Measurements from ENCODE around the gene SORBS2.
A peak's percentile ranks its signal among the peaks of the same experiment; 100 is the strongest.

SORBS2 gene

GRCh38 chr4:185773419-185773818 lies 38.6 kb downstream of the SORBS2 start:
- Histone ChIP-seq H3K9me3 (ENCODE audit: control insufficient read depth in 2 of 2, low read length in 2 of 2) (no peaks in the 10 kb centered on the region), H3K9ac (ENCODE audit: low read length in 2 of 2) (no peak overlapping the region), H3K27ac (ENCODE audit: low read length) (no peak overlapping the region), H3K36me3 (ENCODE audit: control insufficient read depth in 2 of 2, insufficient read depth in 2 of 2, low read length in 2 of 2) (no peaks in the 10 kb centered on the region), H3K4me1 (ENCODE audit: control insufficient read depth, insufficient read depth, low read length) (peaks cover 6% of the 10 kb centered on the region), H3K4me3 (ENCODE audit: low read length in 2 of 2) (peak overlapping the region in 1 of 2 donors; percentile 31), H3K27me3 (ENCODE audit: control insufficient read depth in 1 of 2, insufficient read depth in 2 of 2, low read length in 2 of 2) (no peaks in the 10 kb centered on the region)

GRCh38 chr4:185772391-185773093 lies 39.5 kb downstream of the SORBS2 start:
- Histone ChIP-seq H3K4me1 (ENCODE audit: control insufficient read depth, insufficient read depth, low read length) (peaks cover 6% of the 10 kb centered on the region), H3K36me3 (ENCODE audit: control insufficient read depth in 2 of 2, insufficient read depth in 2 of 2, low read length in 2 of 2) (no peaks in the 10 kb centered on the region), H3K9ac (ENCODE audit: low read length in 2 of 2) (no peak overlapping the region), H3K27me3 (ENCODE audit: control insufficient read depth in 1 of 2, insufficient read depth in 2 of 2, low read length in 2 of 2) (no peaks in the 10 kb centered on the region), H3K27ac (ENCODE audit: low read length) (no peak overlapping the region), H3K9me3 (ENCODE audit: control insufficient read depth in 2 of 2, low read length in 2 of 2) (no peaks in the 10 kb centered on the region), H3K4me3 (ENCODE audit: low read length in 2 of 2) (peak overlapping the region in 1 of 2 donors; percentile 7)

- no peak overlapping the region for H3K27ac ChIP-seq (ENCODE audit: low read length)
- H3K9ac ChIP-seq (ENCODE audit: low read length in 2 of 2) = no peak overlapping the region
- peaks cover 6% of the 10 kb centered on the region for H3K4me1 ChIP-seq (ENCODE audit: control insufficient read depth, insufficient read depth, low read length)
These were observed 40.1 kb downstream of the SORBS2 start for GRCh38 chr4:185771711-185772390.

GRCh38 chr4:185767528-185767927 lies 44.5 kb downstream of the SORBS2 start:
- H3K36me3 ChIP-seq (ENCODE audit: control insufficient read depth in 2 of 2, insufficient read depth in 2 of 2, low read length in 2 of 2) = no peaks in the 10 kb centered on the region
- no peaks in the 10 kb centered on the region for H3K27me3 ChIP-seq (ENCODE audit: control insufficient read depth in 1 of 2, insufficient read depth in 2 of 2, low read length in 2 of 2)
- no peak overlapping the region for H3K4me3 ChIP-seq (ENCODE audit: low read length in 2 of 2)
- no peaks in the 10 kb centered on the region for H3K4me1 ChIP-seq (ENCODE audit: control insufficient read depth, insufficient read depth, low read length)
- no peak overlapping the region for H3K27ac ChIP-seq (ENCODE audit: low read length)
- H3K9ac ChIP-seq (ENCODE audit: low read length in 2 of 2) = no peak overlapping the region
- no peaks in the 10 kb centered on the region for H3K9me3 ChIP-seq (ENCODE audit: control insufficient read depth in 2 of 2, low read length in 2 of 2)

More at GRCh38 chr4:185771711-185772390, 40.1 kb downstream of the SORBS2 start:
- Histone ChIP-seq H3K27me3 (ENCODE audit: control insufficient read depth in 1 of 2, insufficient read depth in 2 of 2, low read length in 2 of 2) (no peaks in the 10 kb centered on the region), H3K9me3 (ENCODE audit: control insufficient read depth in 2 of 2, low read length in 2 of 2) (no peaks in the 10 kb centered on the region), H3K36me3 (ENCODE audit: control insufficient read depth in 2 of 2, insufficient read depth in 2 of 2, low read length in 2 of 2) (no peaks in the 10 kb centered on the region), H3K4me3 (ENCODE audit: low read length in 2 of 2) (peak overlapping the region in 1 of 2 donors; percentile 7)

GRCh38 chr4:185764876-185765275 lies 47.1 kb downstream of the SORBS2 start:
- Histone ChIP-seq H3K27ac (ENCODE audit: low read length) (no peak overlapping the region), H3K9ac (ENCODE audit: low read length in 2 of 2) (no peak overlapping the region), H3K4me1 (ENCODE audit: control insufficient read depth, insufficient read depth, low read length) (no peaks in the 10 kb centered on the region), H3K4me3 (ENCODE audit: low read length in 2 of 2) (no peak overlapping the region), H3K9me3 (ENCODE audit: control insufficient read depth in 2 of 2, low read length in 2 of 2) (no peaks in the 10 kb centered on the region), H3K27me3 (ENCODE audit: control insufficient read depth in 1 of 2, insufficient read depth in 2 of 2, low read length in 2 of 2) (no peaks in the 10 kb centered on the region), H3K36me3 (ENCODE audit: control insufficient read depth in 2 of 2, insufficient read depth in 2 of 2, low read length in 2 of 2) (no peaks in the 10 kb centered on the region)

- Histone ChIP-seq H3K9me3 (ENCODE audit: control insufficient read depth in 2 of 2, low read length in 2 of 2) (no peaks in the 10 kb centered on the region), H3K4me1 (ENCODE audit: control insufficient read depth, insufficient read depth, low read length) (no peaks in the 10 kb centered on the region), H3K27me3 (ENCODE audit: control insufficient read depth in 1 of 2, insufficient read depth in 2 of 2, low read length in 2 of 2) (no peaks in the 10 kb centered on the region), H3K9ac (ENCODE audit: low read length in 2 of 2) (no peak overlapping the region), H3K27ac (ENCODE audit: low read length) (no peak overlapping the region), H3K36me3 (ENCODE audit: control insufficient read depth in 2 of 2, insufficient read depth in 2 of 2, low read length in 2 of 2) (no peaks in the 10 kb centered on the region), H3K4me3 (ENCODE audit: low read length in 2 of 2) (no peak overlapping the region)
These were observed 50.4 kb downstream of the SORBS2 start for GRCh38 chr4:185761352-185762235.

- Histone ChIP-seq H3K9me3 (ENCODE audit: control insufficient read depth in 2 of 2, low read length in 2 of 2) (no peaks in the 10 kb centered on the region), H3K27me3 (ENCODE audit: control insufficient read depth in 1 of 2, insufficient read depth in 2 of 2, low read length in 2 of 2) (no peaks in the 10 kb centered on the region), H3K9ac (ENCODE audit: low read length in 2 of 2) (no peak overlapping the region), H3K36me3 (ENCODE audit: control insufficient read depth in 2 of 2, insufficient read depth in 2 of 2, low read length in 2 of 2) (peaks cover 0 to 2% of the 10 kb centered on the region in 2 donors), H3K4me1 (ENCODE audit: control insufficient read depth, insufficient read depth, low read length) (peaks cover 5% of the 10 kb centered on the region), H3K4me3 (ENCODE audit: low read length in 2 of 2) (no peak overlapping the region), H3K27ac (ENCODE audit: low read length) (no peak overlapping the region)
These were observed 53.2 kb downstream of the SORBS2 start for GRCh38 chr4:185758807-185759206.

- no peaks in the 10 kb centered on the region for H3K27me3 ChIP-seq (ENCODE audit: control insufficient read depth in 1 of 2, insufficient read depth in 2 of 2, low read length in 2 of 2)
- H3K9me3 ChIP-seq (ENCODE audit: control insufficient read depth in 2 of 2, low read length in 2 of 2) = no peaks in the 10 kb centered on the region
- no peak overlapping the region for H3K4me3 ChIP-seq (ENCODE audit: low read length in 2 of 2)
- peaks cover 5% of the 10 kb centered on the region for H3K4me1 ChIP-seq (ENCODE audit: control insufficient read depth, insufficient read depth, low read length)
- H3K36me3 ChIP-seq (ENCODE audit: control insufficient read depth in 2 of 2, insufficient read depth in 2 of 2, low read length in 2 of 2) = peaks cover 0 to 2% of the 10 kb centered on the region in 2 donors
- H3K27ac ChIP-seq (ENCODE audit: low read length) = no peak overlapping the region
- H3K9ac ChIP-seq (ENCODE audit: low read length in 2 of 2) = no peak overlapping the region
These were observed 56.5 kb downstream of the SORBS2 start for GRCh38 chr4:185755451-185755850.

- no peak overlapping the region for H3K9ac ChIP-seq (ENCODE audit: low read length in 2 of 2)
- H3K4me3 ChIP-seq (ENCODE audit: low read length in 2 of 2) = peak overlapping the region in 1 of 2 donors; percentile 8
- peaks cover 5% of the 10 kb centered on the region for H3K4me1 ChIP-seq (ENCODE audit: control insufficient read depth, insufficient read depth, low read length)
- peaks cover 0 to 2% of the 10 kb centered on the region in 2 donors for H3K36me3 ChIP-seq (ENCODE audit: control insufficient read depth in 2 of 2, insufficient read depth in 2 of 2, low read length in 2 of 2)
- H3K27me3 ChIP-seq (ENCODE audit: control insufficient read depth in 1 of 2, insufficient read depth in 2 of 2, low read length in 2 of 2) = no peaks in the 10 kb centered on the region
- no peaks in the 10 kb centered on the region for H3K9me3 ChIP-seq (ENCODE audit: control insufficient read depth in 2 of 2, low read length in 2 of 2)
- no peak overlapping the region for H3K27ac ChIP-seq (ENCODE audit: low read length)
These were observed 57.0 kb downstream of the SORBS2 start for GRCh38 chr4:185754961-185755360.

- peaks cover 0 to 2% of the 10 kb centered on the region in 2 donors for H3K36me3 ChIP-seq (ENCODE audit: control insufficient read depth in 2 of 2, insufficient read depth in 2 of 2, low read length in 2 of 2)
- H3K9me3 ChIP-seq (ENCODE audit: control insufficient read depth in 2 of 2, low read length in 2 of 2) = no peaks in the 10 kb centered on the region
These were observed 59.1 kb downstream of the SORBS2 start for GRCh38 chr4:185752872-185753271.

More at GRCh38 chr4:185752872-185753271, 59.1 kb downstream of the SORBS2 start:
- Histone ChIP-seq H3K27me3 (ENCODE audit: control insufficient read depth in 1 of 2, insufficient read depth in 2 of 2, low read length in 2 of 2) (no peaks in the 10 kb centered on the region), H3K4me3 (ENCODE audit: low read length in 2 of 2) (no peak overlapping the region), H3K27ac (ENCODE audit: low read length) (no peak overlapping the region), H3K4me1 (ENCODE audit: control insufficient read depth, insufficient read depth, low read length) (peaks cover 8% of the 10 kb centered on the region), H3K9ac (ENCODE audit: low read length in 2 of 2) (no peak overlapping the region)

Data from stomach smooth muscle (tissue), 2 donors.